HG03520 (cell line): ENCODE measurements around the gene HDGFL2.

Experiments used
- ATAC-seq: cut with Tn5 transposase; IDR thresholded peaks from one replicate; pipeline ENCODE4 v1.9.1; 2021; ENCODE audit warnings: mild to moderate bottlenecking, moderate library complexity; ENCODE audit not compliant: unreplicated experiment

The HDGFL2 gene

GRCh38 chr19:4444765-4445741 lies 27.0 kb upstream of the HDGFL2 start:
- ATAC-seq: no peak

- ATAC-seq: no peak
Observed at GRCh38 chr19:4445963-4446703, 26.0 kb upstream of the HDGFL2 start.

GRCh38 chr19:4446704-4447200 lies 25.3 kb upstream of the HDGFL2 start:
- ATAC-seq: no peak

DNA sequence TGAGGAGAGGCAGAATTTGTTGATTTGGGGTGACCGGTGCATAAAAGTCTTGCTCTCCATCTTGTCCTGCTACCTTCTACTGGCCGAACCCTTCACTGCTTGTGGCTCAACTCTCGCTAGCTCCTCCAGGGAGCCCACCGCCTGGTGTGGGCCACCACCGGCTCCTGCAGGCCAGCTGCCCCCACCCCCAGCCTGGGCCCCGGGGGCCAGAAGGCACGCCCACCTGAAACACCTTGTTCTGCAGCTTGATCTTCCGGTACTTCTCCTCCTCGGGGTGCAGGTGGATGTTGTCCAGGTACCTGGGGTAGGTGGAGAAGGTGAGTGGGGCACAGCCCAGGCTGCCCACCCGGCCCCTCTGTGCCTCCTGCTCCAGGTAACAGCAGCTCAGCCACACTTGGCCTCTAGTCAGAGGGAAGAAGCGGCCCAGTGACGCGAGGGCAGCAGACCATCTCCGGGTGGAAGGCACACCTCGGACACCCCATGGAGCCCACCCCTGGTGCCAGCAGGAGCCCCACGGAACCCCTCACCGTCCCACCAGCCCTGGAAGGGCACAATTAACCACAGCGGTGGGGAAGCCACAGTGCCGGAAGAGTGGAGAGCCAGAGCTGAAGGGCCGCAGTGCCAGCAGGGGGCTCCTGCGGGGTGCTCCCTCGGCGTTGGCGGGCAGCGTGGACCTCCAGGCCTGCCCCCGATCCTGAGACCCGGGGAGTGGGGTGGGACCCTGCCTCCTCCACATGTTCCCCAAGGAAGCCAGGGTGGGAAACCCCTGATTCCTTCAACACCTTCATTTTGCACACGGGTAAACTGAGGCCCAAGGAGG lies 24.6 kb upstream of the HDGFL2 start:
- no peak for ATAC-seq

- no peak for ATAC-seq
Observed at GRCh38 chr19:4448147-4448985, 23.7 kb upstream of the HDGFL2 start.

GRCh38 chr19:4449022-4449638 lies 23.0 kb upstream of the HDGFL2 start:
- ATAC-seq: no peak

DNA sequence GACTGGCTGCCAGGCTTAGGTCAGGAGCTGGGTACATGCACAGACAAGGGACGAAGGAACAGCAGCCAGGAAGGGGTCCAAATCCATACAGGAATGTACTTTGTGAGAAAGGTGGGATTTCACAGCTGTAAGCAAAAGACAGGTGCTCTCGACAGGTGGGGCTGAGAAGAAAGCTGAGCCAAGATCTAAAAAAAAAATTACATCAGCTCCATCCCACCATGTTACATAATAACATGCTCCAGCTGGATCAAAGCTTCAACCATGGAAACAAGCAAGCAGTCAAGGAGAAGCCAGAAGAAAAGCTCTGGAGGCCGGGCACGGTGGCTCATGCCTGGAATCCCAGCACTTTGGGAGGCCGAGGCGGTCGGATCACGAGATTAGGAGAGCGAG lies 22.5 kb upstream of the HDGFL2 start:
- no peak for ATAC-seq

- ATAC-seq: no peak
Observed at GRCh38 chr19:4452230-4452990, 19.7 kb upstream of the HDGFL2 start.

DNA sequence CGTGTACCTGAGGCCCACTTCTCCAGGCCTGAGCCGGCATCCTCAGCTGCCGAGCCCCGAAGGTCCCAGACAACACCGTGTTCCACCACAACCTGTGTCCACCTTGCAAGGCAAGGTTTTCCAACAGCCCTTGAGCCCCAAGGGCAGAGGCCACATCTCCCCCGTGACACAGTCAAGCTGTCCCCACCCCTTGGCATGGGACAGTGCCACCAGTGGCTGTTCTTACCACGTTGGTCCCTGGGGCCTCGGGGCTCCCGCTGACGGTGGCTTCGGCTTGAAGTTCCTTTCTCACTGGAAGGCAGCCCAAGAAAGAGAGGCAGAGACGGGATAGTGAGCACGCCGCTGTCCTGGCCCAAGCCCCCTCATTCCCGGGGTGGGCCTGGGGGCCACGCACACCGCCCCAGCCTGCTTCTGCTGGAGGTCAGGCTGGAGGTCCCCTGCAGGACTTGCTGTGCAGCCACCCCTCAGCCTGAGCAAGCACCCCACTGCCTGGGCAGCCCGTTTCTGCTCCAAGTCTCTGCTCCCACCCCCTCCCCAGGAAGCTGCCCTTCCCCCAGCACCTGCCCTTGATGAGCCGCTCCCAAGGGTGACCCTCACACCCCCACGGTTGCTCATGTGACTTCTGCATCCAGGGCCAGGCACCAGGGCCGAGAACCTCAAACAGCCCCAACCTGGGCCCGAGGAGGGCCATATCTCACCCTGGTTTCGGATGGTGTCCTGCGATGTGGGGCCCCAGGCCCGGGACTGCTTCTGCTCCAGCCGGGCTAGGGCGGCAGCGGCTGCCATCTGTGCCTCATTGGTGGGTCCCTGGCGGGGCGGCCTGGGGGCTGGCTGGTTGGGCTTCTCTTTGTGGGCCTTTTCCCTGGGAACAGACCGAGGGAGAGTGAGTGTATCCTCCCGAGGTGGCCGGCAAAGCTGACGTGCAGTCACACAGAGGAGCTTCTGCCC lies 18.6 kb upstream of the HDGFL2 start:
- ATAC-seq: no peak

DNA sequence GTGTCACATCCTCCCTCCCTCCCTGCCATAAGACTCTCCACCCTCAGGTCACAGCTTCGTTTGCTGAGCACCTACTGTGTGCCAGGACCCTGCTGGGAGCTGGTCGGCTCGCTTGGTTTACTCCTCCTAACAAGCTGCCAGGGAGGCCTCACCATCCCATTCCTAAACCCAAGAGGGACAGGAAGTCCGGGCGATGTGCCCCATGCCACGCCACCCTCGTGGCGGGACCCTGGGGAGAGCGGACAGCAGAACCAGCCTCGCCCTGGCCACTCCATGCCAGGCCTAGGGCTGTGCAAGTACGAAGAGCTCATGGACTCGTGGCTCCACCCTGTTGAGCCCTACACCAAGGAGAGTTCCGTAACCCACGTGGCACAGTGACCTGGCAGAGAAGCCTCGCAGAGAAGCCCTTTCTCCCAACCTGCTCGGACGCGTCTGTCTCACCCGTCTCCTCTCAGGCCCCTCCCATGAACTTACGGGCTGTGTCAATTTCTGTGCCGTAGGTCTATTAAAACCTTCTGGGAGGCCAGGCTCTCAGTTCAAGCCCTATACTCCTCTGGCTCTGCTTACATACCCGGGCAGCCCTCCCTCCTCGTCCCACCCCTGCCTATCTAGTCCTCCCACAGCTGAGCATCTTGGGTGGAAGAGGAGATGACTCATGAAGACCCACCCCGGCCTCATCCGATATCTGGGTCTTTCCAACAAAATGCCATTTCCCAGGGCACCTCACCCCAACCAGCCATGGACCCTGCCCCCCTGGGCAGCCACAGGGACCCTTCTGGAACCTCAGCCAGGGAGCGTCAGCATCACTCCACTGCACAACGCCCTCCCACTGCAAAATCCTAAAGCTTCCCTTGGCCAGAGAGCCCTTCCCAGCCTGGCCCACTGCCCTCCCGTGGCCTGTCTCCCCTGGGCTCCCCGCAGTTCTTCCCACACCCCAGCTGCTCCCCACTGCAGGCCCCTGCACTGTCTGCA lies 17.1 kb upstream of the HDGFL2 start:
- no peak for ATAC-seq

DNA sequence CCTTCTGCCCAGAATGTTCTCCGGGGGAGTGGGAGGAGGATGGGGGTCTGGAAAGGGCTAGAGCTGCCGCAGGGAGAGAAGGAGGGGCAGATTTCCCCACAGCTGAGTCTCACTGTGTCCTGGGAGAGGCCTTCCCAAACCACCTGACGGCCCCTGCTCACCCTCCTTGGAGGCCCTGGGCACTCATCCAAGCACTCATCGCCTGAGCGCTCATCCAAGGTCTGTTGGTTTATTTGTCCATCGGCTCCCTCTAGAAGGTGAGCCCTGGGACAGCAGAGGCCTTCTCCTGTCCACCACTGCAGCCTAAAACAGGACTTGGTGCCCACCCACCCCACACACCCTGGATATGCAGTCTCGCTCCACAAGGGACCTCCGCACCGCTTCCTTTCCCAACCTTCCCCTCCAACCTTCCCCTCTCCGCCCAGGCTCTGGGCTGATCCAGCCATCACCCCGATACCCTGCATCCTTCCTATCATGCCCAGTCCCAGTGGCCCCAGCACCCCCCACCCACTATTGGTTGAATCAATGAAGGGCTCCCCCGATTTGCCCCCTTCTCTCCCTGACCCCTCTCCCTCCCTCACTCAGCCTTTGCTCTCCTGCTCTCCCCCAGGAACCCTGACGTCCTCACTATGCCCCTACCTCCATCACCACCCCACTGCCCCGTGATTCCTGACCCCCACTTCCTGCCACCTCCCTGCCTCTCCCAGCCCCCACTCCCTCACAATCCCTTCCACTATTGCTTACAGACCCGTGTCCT lies 16.2 kb upstream of the HDGFL2 start:
- no peak for ATAC-seq

- ATAC-seq: no peak
Observed at GRCh38 chr19:4456476-4456842, 15.6 kb upstream of the HDGFL2 start.

- ATAC-seq: no peak
Observed at GRCh38 chr19:4456843-4457653, 15.0 kb upstream of the HDGFL2 start.

DNA sequence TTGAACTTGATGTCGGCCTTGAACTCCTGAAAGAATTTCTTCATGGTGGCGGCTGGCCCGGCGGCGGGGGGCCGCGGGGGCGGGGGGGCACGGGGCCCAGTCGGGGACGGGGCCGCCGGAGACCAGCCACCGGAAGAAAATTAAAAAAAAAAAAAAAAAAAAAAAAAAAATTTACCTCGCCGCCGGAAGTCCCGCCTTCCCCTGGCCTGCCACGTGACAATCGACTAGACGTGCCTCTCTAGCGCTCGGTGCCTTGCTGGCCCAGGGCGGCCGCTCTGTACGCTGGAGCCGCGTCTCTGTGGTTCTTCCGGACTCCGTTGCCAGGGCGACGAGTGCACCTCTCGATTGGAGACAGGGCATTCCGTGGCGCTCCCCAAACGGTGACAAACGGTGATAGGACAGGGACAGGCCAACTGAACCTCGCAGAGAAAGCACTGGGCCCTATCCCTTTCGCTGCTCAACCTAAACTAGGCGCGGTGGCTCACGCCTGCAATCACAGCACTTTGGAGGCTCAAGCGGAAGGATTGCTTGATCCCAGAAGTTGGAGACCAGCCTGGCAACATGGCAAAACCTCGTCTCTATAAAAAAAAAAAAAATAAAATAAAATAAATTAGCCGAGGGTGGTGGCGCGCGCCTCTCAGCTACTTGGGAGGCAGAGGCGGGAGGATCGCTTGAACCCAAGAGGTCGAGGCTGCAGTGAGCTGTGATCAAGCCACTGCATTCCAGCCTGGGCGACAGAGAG lies 14.3 kb upstream of the HDGFL2 start, which contains the start of gene UBXN6:
Gene UBXN6 (minus strand): TSS at position 141 of the 742 bp plus-strand sequence. CDS start 97 bp downstream, at position 44.
- peak; percentile 83 for ATAC-seq
